HG03066 (cell line): ENCODE measurements around the gene PPOX.

Experiments used
- ATAC-seq: cut with Tn5 transposase; IDR thresholded peaks from one replicate; pipeline ENCODE4 v1.9.1; 2021; ENCODE audit warnings: low read depth; ENCODE audit not compliant: unreplicated experiment

Gene PPOX

GRCh38 chr1:161218301-161219077, 52.3 kb downstream of the PPOX start:
- no peak for ATAC-seq

- no peak for ATAC-seq
Measured at GRCh38 chr1:161219078-161219892, 53.1 kb downstream of the PPOX start.

GRCh38 chr1:161220002-161220401, 53.8 kb downstream of the PPOX start:
- ATAC-seq = no peak
